GM18907 (cell line): ENCODE data around the gene RPIA.
"Not testable (repeated sequence)": the region's sequence is repeated elsewhere in the genome, so short reads cannot be mapped to it uniquely, and the experiment has no call there.

Experiments used
- ATAC-seq: cut with Tn5 transposase; IDR thresholded peaks from one replicate; pipeline ENCODE4 v1.9.1; 2021; ENCODE audit warnings: mild to moderate bottlenecking, moderate library complexity; ENCODE audit not compliant: unreplicated experiment

Gene RPIA

GRCh38 chr2:88765154-88765888, 73.8 kb downstream of the RPIA start:
- peak; percentile 53 for ATAC-seq

- not testable (repeated sequence) for ATAC-seq
Measured at GRCh38 chr2:88765889-88766481, 74.5 kb downstream of the RPIA start.

- no peak for ATAC-seq
Measured at GRCh38 chr2:88770016-88770415, 78.5 kb downstream of the RPIA start.

- ATAC-seq: not testable (repeated sequence)
Measured at GRCh38 chr2:88773233-88774028, 82.0 kb downstream of the RPIA start.

- not testable (repeated sequence) for ATAC-seq
Measured at GRCh38 chr2:88789213-88789612, 97.7 kb downstream of the RPIA start.

- not testable (repeated sequence) for ATAC-seq
Measured at GRCh38 chr2:88795932-88796331, 104.5 kb downstream of the RPIA start.

- ATAC-seq: not testable (repeated sequence)
Measured at GRCh38 chr2:88796523-88796922, 105.0 kb downstream of the RPIA start.

GRCh38 chr2:88797164-88797563, 105.7 kb downstream of the RPIA start:
- ATAC-seq: not testable (repeated sequence)
